NCI-H1092 (cell line): ENCODE measurements around the gene CNGB1.

Source experiments
- DNase-seq: peaks from one replicate; lab custom pipeline; 2025; lab: John Stamatoyannopoulos, UW

CNGB1 gene

DNA sequence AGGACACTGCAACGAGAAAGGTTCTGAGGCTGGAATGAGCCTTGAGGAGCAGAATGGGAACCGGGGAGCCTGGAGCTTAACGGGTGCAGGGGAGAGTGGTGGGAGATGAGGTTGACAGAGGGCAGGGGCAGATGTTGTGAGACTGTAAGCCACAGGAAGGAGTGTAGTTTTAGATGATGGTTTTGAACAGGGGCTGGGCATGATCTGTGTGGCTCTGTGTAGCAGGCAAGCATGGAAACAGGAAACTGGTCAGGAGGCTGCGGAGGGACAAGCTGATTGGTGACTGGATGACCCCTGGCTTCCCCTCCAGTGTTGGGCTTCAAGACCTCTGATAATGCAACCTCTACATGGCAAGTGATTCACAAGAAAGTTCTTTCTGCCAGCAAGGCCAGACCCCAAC lies 1.4 kb upstream of the CNGB1 start:
- no peak for DNase-seq

- DNase-seq = no peak
These were observed 920 bp upstream of the CNGB1 start for GRCh38 chr16:57971848-57972247.

GRCh38 chr16:57970319-57970718 lies 609 bp downstream of the CNGB1 start:
- no peak for DNase-seq

DNA sequence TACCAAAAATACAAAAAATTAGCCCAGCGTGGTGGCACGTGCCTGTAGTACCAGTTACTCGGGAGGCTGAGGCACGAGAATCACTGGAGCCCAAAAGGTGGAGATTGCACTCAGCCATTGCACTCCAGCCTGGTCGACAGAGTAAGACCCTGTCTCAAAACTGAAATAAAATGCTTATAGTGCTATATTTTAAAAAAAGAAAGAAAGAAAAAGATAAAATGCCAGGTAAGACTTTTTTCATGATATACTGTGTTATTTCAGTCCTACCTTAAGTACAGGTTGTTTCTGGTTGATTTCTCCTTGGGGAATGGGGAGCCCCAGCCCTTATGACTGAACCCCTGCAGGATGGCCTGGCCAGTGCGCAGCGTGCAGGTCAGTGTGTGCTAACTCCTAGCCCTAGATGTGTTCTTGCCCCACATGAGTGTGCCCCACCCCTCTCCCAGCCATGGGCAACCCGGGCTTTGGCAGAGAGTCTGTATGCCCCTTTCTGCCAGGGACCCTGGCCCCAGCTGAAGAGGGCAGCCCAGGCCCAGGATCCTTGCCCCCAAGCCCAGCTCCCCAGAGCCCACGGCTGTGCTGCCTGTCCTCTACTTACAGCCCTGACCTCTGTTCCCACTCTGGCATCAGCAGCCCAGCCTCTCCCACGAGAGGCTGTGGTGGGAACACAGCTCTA lies 1.3 kb downstream of the CNGB1 start:
- DNase-seq = no peak

- DNase-seq = no peak
These were observed 3.0 kb downstream of the CNGB1 start for GRCh38 chr16:57967916-57968315.

DNA sequence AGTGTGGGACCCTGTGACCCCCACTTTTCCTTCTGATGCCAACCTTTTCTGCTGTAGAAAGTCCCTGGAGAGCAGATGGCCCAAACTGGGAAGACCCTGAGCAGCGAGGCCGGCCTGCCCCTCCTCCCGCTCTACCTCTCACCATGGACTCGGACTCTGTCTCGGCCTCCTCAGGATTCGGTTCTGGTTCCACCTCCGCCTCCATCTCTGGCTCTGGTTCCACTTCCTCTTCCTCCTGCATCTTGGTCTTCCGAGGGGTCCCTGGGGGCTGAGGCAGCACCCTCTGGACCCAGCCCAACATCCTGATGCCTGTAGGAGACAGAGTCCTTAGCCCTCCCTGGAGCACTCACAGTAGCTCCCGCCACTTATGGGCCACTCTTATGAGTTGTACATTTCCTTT lies 3.9 kb downstream of the CNGB1 start:
- no peak for DNase-seq

GRCh38 chr16:57966204-57966771 lies 4.6 kb downstream of the CNGB1 start:
- no peak for DNase-seq

DNA sequence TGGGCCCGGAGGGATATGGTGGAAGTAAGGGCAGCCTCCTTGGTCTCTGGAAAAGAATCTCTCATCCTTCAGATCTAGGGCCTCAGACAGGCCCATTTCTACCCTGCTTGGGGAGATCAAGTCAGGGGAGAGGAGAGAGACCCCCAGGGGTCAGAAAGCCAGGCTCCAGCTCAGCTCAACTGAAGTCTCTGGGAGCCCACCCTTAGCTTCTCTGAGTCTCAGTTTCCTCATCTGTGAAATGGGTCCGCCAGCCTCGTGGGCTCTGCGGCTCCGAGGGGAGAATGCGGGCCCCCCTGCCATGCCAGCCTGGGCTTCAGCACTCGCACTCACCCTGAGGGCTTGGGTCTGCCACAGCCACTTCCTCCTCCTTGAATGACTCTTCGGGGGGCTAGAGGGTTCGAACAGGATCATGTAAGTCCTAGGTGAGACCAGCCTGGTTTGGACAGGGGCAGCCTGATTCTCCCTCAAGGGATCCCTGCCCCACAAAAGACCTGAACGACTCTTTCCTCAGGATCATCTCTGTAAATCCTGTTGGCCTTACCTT lies 6.7 kb downstream of the CNGB1 start:
- no peak for DNase-seq

DNA sequence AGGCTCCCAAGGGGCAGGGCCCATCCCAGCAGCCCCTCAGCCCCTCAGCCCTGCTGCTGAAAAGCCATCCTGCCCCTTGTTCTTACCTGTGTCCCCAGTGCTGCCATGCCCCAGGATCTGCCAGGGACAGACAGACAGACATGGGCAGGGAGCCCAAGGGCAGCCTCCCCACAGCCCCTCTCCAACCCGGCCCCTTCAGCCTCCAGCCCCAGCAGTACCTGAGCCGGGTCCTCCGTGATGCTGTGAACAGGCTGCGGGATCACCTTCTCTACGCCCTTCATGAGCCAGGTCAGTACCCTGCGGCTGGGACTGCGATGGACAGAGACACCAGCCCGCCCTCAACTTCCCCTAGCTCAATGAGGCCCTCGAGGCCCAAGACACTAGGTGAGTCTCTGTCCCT lies 8.2 kb downstream of the CNGB1 start:
- DNase-seq = no peak

DNA sequence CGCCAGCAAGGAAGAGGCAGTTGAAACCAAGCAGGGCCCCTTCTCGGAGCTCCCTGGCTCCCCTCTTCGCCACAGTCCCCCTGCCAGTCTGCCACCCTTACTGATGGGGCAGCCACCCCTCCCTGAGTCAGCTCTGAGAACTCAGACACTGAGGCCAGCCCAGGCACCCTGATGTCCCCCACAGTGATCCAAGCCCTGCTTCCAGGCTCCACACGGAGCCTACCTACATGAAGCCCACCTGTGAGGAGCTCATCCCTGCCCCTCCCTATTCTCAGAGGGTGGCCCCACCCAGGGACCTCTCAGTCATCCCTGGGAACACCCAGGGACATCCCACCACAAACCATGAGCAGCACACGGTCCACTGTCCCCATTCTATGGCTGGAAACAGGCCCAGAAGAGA lies 8.9 kb downstream of the CNGB1 start:
- DNase-seq = no peak

DNA sequence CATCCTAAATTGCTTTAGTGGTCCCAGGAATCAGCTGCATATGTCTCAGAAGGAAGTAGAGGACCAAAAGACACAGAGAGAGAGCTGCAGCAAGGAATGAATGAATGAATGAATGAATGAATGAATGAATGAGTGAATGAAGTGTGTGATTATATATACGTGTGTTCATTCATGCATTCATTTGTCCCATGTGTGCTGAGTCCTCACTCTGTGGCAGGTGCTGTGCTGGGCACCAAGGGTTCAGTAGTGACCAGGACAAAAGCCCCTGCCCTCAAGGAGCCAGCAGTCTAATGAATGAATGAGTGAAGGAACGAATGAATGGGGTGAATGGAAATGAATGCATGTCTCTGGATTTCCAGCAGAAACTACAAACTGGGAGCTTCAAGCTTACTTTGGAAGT lies 9.4 kb downstream of the CNGB1 start:
- DNase-seq = no peak

DNA sequence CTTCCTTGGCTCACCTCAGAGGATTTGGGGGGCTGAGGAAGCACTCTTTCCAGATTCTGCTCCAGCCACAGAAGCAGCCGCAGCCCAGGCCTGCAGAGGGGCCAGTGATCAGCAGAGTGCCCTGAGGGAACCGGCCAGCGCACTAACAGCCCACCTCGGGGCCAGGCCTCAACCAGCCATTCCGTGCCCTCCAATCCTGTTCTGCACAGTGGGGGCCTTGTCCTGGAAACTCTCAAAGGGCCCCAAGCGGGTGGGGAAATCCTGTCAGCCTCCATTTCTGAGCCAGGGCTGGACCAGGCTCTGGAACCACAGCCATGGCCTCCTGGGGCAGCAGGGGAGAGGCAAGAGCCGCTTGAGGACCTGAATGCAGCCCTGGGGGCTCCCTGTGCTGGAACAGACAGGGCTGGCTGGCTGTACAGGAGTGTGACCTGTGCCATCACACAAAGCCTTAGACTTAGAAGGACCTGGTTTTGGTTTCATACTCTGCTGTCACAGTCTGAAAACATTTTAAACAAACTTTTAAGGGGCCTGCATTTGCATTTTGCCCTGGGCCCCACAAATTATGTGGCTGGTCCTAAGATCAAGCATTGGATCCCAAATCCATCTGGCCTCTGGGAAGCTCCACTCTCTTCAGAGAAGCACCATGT lies 10.0 kb downstream of the CNGB1 start:
- DNase-seq = no peak

- no peak for DNase-seq
These were observed 10.6 kb downstream of the CNGB1 start for GRCh38 chr16:57960310-57960709.

- no peak for DNase-seq
These were observed 11.1 kb downstream of the CNGB1 start for GRCh38 chr16:57959804-57960203.

DNA sequence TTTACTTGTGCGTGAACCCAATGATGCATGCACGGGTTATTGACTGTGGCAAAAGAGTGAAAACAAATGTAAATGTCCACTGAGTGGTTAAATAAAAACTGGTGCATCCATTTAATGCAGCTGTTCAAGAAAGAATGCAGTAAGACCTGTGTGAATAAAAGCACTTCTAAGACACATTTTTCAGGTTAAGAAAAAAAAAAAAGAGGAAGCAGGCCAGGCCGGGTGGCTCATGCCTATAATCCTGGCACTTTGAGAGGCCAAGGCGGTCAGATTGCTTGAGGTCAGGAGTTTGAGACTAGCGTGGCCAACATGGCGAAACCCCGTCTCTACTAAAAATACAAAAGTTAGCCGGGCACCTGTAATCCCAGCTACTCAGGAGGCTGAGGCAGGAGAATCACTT lies 11.8 kb downstream of the CNGB1 start:
- no peak for DNase-seq

DNA sequence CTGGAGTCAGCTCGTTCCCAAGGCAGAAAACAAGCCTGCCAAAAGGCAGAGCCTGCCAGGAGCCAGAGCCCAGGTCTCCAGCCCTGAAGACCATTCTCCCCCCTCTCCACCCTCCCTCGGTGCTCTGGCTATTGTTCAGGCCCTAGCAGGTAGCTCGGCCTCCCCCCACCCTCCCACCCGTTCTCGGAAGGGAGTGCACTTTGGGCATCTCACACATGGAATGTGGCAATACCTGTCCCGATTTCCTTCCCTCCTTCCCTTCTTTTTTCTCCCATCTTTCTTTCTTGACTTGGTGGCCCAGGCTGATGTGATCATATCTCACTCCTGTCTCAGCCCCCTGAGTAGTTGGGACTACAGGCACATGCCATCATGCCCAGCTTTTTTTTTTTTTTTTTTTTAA lies 12.4 kb downstream of the CNGB1 start:
- DNase-seq = no peak

DNA sequence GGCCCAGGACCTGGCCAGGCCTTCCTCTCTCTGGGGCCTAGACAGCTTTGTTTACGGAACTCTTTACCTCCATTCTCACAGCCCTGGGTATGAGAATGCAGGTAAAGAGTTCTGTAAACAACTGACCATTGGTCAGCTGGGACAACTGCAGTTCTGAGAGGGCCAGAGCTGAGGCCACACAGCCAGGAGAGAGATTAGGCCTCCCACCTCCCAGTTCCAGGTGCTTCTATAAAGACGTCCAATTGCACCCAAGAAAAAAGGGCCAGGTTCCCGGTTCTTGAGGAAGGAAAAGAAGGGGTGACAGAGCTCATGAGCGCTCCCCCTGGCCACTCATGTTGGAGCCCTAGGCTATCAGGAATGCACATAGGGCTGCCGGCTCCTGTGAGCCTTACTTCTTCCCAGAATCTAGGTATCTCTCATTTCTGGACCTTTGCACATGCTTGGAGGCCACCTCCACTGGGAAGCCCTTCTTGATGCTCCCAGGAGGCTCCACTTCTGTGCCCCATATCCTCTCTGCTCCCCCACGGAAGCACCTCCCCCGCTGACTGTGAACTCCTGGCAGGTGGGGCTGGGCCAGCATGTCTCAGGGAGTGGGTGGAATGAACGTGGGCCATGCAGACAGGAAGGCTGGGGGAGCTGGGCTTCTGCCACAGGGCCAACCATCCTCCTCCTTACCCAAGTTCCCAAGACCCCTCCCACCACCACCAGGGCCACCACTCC lies 13.1 kb downstream of the CNGB1 start:
- no peak for DNase-seq

- DNase-seq = no peak
These were observed 13.8 kb downstream of the CNGB1 start for GRCh38 chr16:57956924-57957672.

DNA sequence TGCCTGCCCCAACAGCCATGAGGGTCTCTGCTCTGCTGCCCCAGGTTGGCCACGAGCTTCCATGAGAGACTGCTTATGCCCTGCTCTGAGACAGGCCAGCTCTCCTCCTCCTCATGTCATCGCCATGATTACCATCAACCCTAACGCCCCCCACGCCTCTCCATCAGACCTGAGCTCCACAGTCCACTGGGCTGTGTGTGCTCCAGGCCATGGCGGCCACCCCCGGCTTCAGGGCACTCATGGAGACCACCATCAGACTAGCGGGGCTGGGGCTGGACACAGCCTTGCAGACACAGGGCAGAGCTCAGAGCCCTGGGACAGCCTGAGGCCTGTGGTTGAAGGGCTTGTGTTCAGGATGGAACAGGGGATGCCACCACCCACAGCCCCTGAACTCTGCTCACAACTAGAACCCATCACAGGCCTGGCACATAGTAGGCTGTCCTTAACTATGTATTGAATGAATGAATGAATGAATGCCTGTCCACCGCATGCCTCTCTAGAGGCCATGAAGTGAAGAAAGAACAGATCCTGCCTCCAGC lies 14.6 kb downstream of the CNGB1 start:
- no peak for DNase-seq

GRCh38 chr16:57955572-57956188 lies 15.2 kb downstream of the CNGB1 start:
- DNase-seq = no peak

- no peak for DNase-seq
These were observed 17.1 kb downstream of the CNGB1 start for GRCh38 chr16:57953857-57954256.
